B cell (primary cell): Measurements from ENCODE around the gene PCDHB2. TPM values are rescaled to one million over a fixed set of nuclear protein-coding genes. Genes with fewer than 3 reads are reported as not detected.

ENCODE experiments used
- ATAC-seq: fragments of 200-7000 bp; cut with Tn5 transposase; one replicate; pipeline ENCODE4 v1.10.0; 2021; ENCODE audit warnings: low read depth, mild to moderate bottlenecking, moderate number of reproducible peaks, moderate library complexity
- CTCF ChIA-PET: fragments of 350-600 bp; sonication (Branson Sonifier 250); formaldehyde crosslinking; loops from one replicate; lab custom pipeline; 2021; ENCODE audit warnings: antibody characterized with exemption, inconsistent platforms; lab: Charles Lee
- POLR2A ChIA-PET: fragments of 350-600 bp; sonication (Branson Sonifier 250); formaldehyde crosslinking; loops from one replicate; lab custom pipeline; 2021; ENCODE audit warnings: antibody characterized with exemption; lab: Charles Lee
- DNase-seq: peaks from one replicate; pipeline ENCODE4 v3.0.0; 2013
- H2AFZ ChIP-seq: 2 replicates; pipeline ENCODE4 v1.6.1; 2012; ENCODE audit warnings: mild to moderate bottlenecking, low read depth, low read length; ENCODE audit not compliant: insufficient read depth, poor library complexity, severe bottlenecking
- H3K27ac ChIP-seq, 2 donors: 1 replicate in 1 of 2; 2 replicates in 1 of 2; pipeline ENCODE4 v1.5.1; 2012 to 2013; ENCODE audit warnings: low read length in 2 of 2, mild to moderate bottlenecking in 2 of 2, moderate library complexity in 1 of 2
- H3K27me3 ChIP-seq, 4 experiments: fragments of 200-600 bp in 1 of 4; sonication (generic) in 1 of 4; replicated peaks in 1 of 4; 1 replicate in 2 of 4; 2 replicates in 2 of 4; pipeline versions ENCODE4 v1.6.1 to v1.7.0; 2013 to 2016; ENCODE audit warnings: low read length in 3 of 4, mild to moderate bottlenecking in 2 of 4, mixed read lengths in 1 of 4, moderate library complexity in 1 of 4; ENCODE audit not compliant: insufficient read depth in 4 of 4, control insufficient read depth in 3 of 4; ENCODE audit errors: control extremely low read depth in 1 of 4
- H3K36me3 ChIP-seq, 2 experiments: replicated peaks in 1 of 2; 1 replicate in 1 of 2; 2 replicates in 1 of 2; pipeline versions ENCODE4 v1.6.1 to v1.7.1; 2013; ENCODE audit warnings: low read length in 1 of 2; ENCODE audit not compliant: insufficient read depth in 2 of 2, control insufficient read depth in 1 of 2; ENCODE audit errors: control extremely low read depth in 1 of 2, extremely low read depth in 1 of 2
- H3K4me1 ChIP-seq, 2 donors: fragments of 200-600 bp in 1 of 2; sonication (generic) in 1 of 2; 1 replicate in 1 of 2; 2 replicates in 1 of 2; pipeline versions ENCODE4 v1.5.1 to v1.6.1; 2013 to 2017; ENCODE audit warnings: low read length in 2 of 2; ENCODE audit not compliant: control insufficient read depth in 2 of 2, insufficient read depth in 2 of 2
- H3K4me2 ChIP-seq: replicated peaks from 2 replicates; pipeline ENCODE3; 2012; ENCODE audit warnings: mild to moderate bottlenecking, low read depth, low read length; ENCODE audit not compliant: poor library complexity, severe bottlenecking
- H3K4me3 ChIP-seq, 5 experiments: fragments of 200-600 bp in 1 of 5; sonication (generic) in 1 of 5; 1 replicate in 3 of 5; 2 replicates in 2 of 5; pipeline versions ENCODE4 v1.5.1 to v1.7.0; 2011 to 2016; ENCODE audit warnings: low read length in 4 of 5, mild to moderate bottlenecking in 4 of 5, low read depth in 2 of 5, control low read depth in 1 of 5, moderate library complexity in 1 of 5; ENCODE audit not compliant: insufficient read depth in 1 of 5; ENCODE audit errors: control extremely low read depth in 1 of 5, extremely low read depth in 1 of 5
- H3K79me2 ChIP-seq: fragments of 200-600 bp; sonication (generic); one replicate; pipeline ENCODE4 v1.6.0; 2016; ENCODE audit warnings: low read length; ENCODE audit not compliant: control insufficient read depth, insufficient read depth
- H3K9ac ChIP-seq: fragments of 200-600 bp; sonication (generic); 2 replicates; pipeline ENCODE4 v1.6.1; 2017; ENCODE audit warnings: mild to moderate bottlenecking, low read length, moderate library complexity
- H3K9me3 ChIP-seq, 3 donors: one replicate each; pipeline versions ENCODE4 v1.6.1 to v1.7.1; 2013; ENCODE audit warnings: low read length in 2 of 3; ENCODE audit not compliant: control insufficient read depth in 2 of 3, insufficient read depth in 1 of 3; ENCODE audit errors: control extremely low read depth in 1 of 3
- H4K20me1 ChIP-seq: 2 replicates; pipeline ENCODE4 v1.6.0; 2012; ENCODE audit warnings: mild to moderate bottlenecking, low read length; ENCODE audit not compliant: insufficient read depth, control insufficient read depth, poor library complexity, severe bottlenecking
- H3K27ac Mint-ChIP-seq: one replicate; pipeline ENCODE4 v1.8.0; 2021; ENCODE audit warnings: mixed read lengths
- H3K27me3 Mint-ChIP-seq: one replicate; pipeline ENCODE4 v1.8.0; 2021; ENCODE audit warnings: mixed read lengths
- H3K4me1 Mint-ChIP-seq: one replicate; pipeline ENCODE4 v1.8.0; 2021; ENCODE audit warnings: mixed read lengths
- H3K4me3 Mint-ChIP-seq: one replicate; pipeline ENCODE4 v1.8.0; 2021; ENCODE audit warnings: mixed read lengths
- H3K9me3 Mint-ChIP-seq: one replicate; pipeline ENCODE4 v1.8.0; 2022; ENCODE audit warnings: mixed read lengths; ENCODE audit not compliant: insufficient read depth
- EZH2 ChIP-seq: IDR thresholded peaks from 2 replicates; pipeline ENCODE4 v1.6.1; 2012; ENCODE audit warnings: borderline replicate concordance, low read depth, mild to moderate bottlenecking, moderate library complexity, low read length; ENCODE audit not compliant: insufficient read depth, poor library complexity, severe bottlenecking
- WGBS: methylation state at CpG from one replicate; pipeline ENCODE4 v1.1.5; 2013; ENCODE audit warnings: missing lambda C conversion rate; ENCODE audit not compliant: insufficient coverage; 5-methylcytosine and 5-hydroxymethylcytosine counted together
- intact Hi-C: fragments of 100-400 bp; cut with micrococcal nuclease; formaldehyde crosslinking; loops from one replicate; pipeline ENCODE4 v1.10.0; 2022
- polyA minus RNA-seq: library from RNA; depleted of rRNA, polyadenylated mRNA; stranded (reverse); fragments of >200 nt; gene quantifications from 2 replicates; pipeline ENCODE4 v1.2.3, GENCODE V29; 2012
- polyA plus RNA-seq: library from polyadenylated mRNA; depleted of rRNA; stranded (reverse); fragments of >200 nt; gene quantifications from 2 replicates; pipeline ENCODE4 v1.2.3, GENCODE V29; 2012
- total RNA-seq, 2 donors: library from RNA; stranded (reverse); fragments of 120-200 nt in 1 of 2; gene quantifications; 1 replicate in 1 of 2; 2 replicates in 1 of 2; pipeline versions ENCODE4 v1.2.3 to v1.2.4, GENCODE V29; 2013 to 2022
- TF ChIP-seq, protein P1 (sequence below): fragments of 200-600 bp; IDR thresholded peaks from one replicate; pipeline ENCODE4 v1.8.0; 2022; ENCODE audit warnings: antibody characterized with exemption, mild to moderate bottlenecking

The PCDHB2 gene
- total RNA-seq (not detected in 2 replicates), polyA plus RNA-seq (0.07 TPM in 1 of 2 replicates, not detected in the other), polyA minus RNA-seq (0.36 TPM in 1 of 2 replicates, not detected in the other)
- 0.09 TPM for total RNA-seq (2013)

DNA sequence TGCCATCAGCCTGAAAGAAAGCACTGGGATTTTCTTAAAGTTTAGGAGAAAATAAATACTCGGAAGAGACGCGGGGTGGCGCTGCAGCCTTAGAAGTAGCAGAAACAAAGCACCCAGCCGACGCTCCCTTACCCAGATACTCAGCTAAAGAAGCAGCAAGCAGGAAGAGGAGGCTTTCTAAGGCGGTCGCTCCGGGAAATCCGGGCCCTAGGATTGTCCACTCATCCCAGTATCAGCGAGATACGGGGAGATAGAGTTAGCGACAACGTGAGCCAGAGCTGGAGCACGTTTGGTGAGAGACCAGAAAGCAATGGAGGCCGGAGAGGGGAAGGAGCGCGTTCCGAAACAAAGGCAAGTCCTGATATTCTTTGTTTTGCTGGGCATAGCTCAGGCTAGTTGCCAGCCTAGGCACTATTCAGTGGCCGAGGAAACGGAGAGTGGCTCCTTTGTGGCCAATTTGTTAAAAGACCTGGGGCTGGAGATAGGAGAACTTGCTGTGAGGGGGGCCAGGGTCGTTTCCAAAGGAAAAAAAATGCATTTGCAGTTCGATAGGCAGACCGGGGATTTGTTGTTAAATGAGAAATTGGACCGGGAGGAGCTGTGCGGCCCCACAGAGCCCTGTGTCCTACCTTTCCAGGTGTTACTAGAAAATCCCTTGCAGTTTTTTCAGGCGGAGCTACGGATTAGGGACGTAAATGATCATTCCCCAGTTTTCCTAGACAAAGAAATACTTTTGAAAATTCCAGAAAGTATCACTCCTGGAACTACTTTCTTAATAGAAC is at the start of gene PCDHB2:
PCDHB2 (plus strand) TSS at position 135 of the 782 bp plus-strand sequence; CDS start at position 311, 176 bp downstream.
- no peak for DNase-seq

More for the DNA sequence above, at the start of gene PCDHB2:
- 23% methylated on average over 29 of the region's 29 CpGs for WGBS
- Histone ChIP-seq H3K4me3 (no peak within 1 kb of the TSS), H3K9me3 (peaks cover 1 to 15% (median 3%) of the 10 kb centered on the region in 3 donors), H3K27me3 (peaks cover 0 to 13% (median 5%) of the 10 kb centered on the region in 4 experiments), H4K20me1 (no peaks in the 10 kb centered on the region), H3K4me2 (no peak within 1 kb of the TSS), H3K4me1 (no peaks in the 10 kb centered on the region), H2AFZ (no peak within 1 kb of the TSS), H3K9ac (no peak within 1 kb of the TSS), H3K27ac (no peak within 1 kb of the TSS), H3K36me3 (no peaks in the 10 kb centered on the region), H3K79me2 (no peaks in the 10 kb centered on the region)
- peaks cover 28% of the 10 kb centered on the region for H3K27me3 Mint-ChIP-seq
- ATAC-seq = no peak
- POLR2A ChIA-PET = no interaction called here
- CTCF ChIA-PET = no interaction called here
- no peak within 1 kb of the TSS for H3K27ac Mint-ChIP-seq
- TF ChIP-seq, protein P1, sequence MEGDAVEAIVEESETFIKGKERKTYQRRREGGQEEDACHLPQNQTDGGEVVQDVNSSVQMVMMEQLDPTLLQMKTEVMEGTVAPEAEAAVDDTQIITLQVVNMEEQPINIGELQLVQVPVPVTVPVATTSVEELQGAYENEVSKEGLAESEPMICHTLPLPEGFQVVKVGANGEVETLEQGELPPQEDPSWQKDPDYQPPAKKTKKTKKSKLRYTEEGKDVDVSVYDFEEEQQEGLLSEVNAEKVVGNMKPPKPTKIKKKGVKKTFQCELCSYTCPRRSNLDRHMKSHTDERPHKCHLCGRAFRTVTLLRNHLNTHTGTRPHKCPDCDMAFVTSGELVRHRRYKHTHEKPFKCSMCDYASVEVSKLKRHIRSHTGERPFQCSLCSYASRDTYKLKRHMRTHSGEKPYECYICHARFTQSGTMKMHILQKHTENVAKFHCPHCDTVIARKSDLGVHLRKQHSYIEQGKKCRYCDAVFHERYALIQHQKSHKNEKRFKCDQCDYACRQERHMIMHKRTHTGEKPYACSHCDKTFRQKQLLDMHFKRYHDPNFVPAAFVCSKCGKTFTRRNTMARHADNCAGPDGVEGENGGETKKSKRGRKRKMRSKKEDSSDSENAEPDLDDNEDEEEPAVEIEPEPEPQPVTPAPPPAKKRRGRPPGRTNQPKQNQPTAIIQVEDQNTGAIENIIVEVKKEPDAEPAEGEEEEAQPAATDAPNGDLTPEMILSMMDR = no peak
- no peak for TF ChIP-seq EZH2
- peaks cover 5% of the 10 kb centered on the region for H3K9me3 Mint-ChIP-seq
- intact Hi-C loops = no loop called here
- H3K4me3 Mint-ChIP-seq = no peak within 1 kb of the TSS
- H3K4me1 Mint-ChIP-seq = no peaks in the 10 kb centered on the region
